Upper lobe of left lung (tissue), 6 donors: Measurements from ENCODE around the gene CCDC190. TPM values are rescaled to one million over a fixed set of nuclear protein-coding genes. Genes with fewer than 3 reads are reported as not detected.
"Not testable (repeated sequence)": the region's sequence is repeated elsewhere in the genome, so short reads cannot be mapped to it uniquely, and the experiment has no call there.

Experiments
- ATAC-seq, 2 donors: fragments of 200-7000 bp; cut with Tn5 transposase; one replicate each; pipeline ENCODE4 v1.9.1; 2022; ENCODE audit warnings: mild to moderate bottlenecking in 2 of 2, moderate library complexity in 2 of 2; ENCODE audit not compliant: low FRiP score in 2 of 2
- DNase-seq, 2 donors: peaks; one replicate each; pipeline ENCODE4 v3.0.0-alpha.2; 2019 to 2020
- H3K27ac ChIP-seq, 4 donors: fragments of 200-600 bp; sonication (generic); one replicate each; pipeline ENCODE4 v1.5.1; 2016 to 2019
- H3K27me3 ChIP-seq, 4 donors: fragments of 200-600 bp; sonication (generic); one replicate each; pipeline ENCODE4 v1.5.1; 2017 to 2019
- H3K36me3 ChIP-seq, 4 donors: fragments of 200-600 bp; sonication (generic); one replicate each; pipeline ENCODE4 v1.5.1; 2016 to 2019
- H3K4me1 ChIP-seq, 4 donors: fragments of 200-600 bp; sonication (generic); one replicate each; pipeline ENCODE4 v1.5.1; 2018 to 2019
- H3K4me3 ChIP-seq, 4 donors: fragments of 200-600 bp; sonication (generic); one replicate each; pipeline ENCODE4 v1.5.1; 2017 to 2019; ENCODE audit warnings: mild to moderate bottlenecking in 2 of 4, moderate library complexity in 1 of 4
- H3K9me3 ChIP-seq, 4 donors: fragments of 200-600 bp; sonication (generic); one replicate each; pipeline ENCODE4 v1.5.1; 2018 to 2019
- CTCF ChIP-seq, 6 experiments: fragments of 450-650 bp in 4 of 6; fragments of 200-600 bp in 2 of 6; sonication (generic) in 2 of 6; IDR thresholded peaks; one replicate each; pipeline ENCODE4 v1.5.1; 2016 to 2019; ENCODE audit warnings: antibody characterized with exemption in 6 of 6
- EP300 ChIP-seq, 4 donors: sonication (generic); formaldehyde crosslinking; IDR thresholded peaks; one replicate each; pipeline ENCODE4 v1.5.1; 2017; ENCODE audit warnings: antibody characterized with exemption in 4 of 4, control low read depth in 2 of 4
- POLR2A ChIP-seq, 4 donors: fragments of 450-650 bp; IDR thresholded peaks; one replicate each; pipeline ENCODE4 v1.5.1; 2016 to 2017; ENCODE audit warnings: antibody characterized with exemption in 4 of 4, mild to moderate bottlenecking in 2 of 4
- POLR2AphosphoS5 ChIP-seq, 2 donors: sonication (generic); formaldehyde crosslinking; IDR thresholded peaks; one replicate each; pipeline ENCODE4 v1.5.1; 2017; ENCODE audit warnings: antibody characterized with exemption in 2 of 2
- WGBS, 2 donors: methylation state at CpG; one replicate each; pipeline ENCODE4 v1.1.5; 2017 to 2018; 5-methylcytosine and 5-hydroxymethylcytosine counted together
- total RNA-seq, 6 donors: library from RNA; depleted of rRNA in 4 of 6; stranded (reverse); fragments of >200 nt in 4 of 6; gene quantifications; one replicate each; pipeline versions ENCODE4 v1.1.0 to v1.2.1, GENCODE V29; 2016 to 2021
- donor health status: DM: no; HTN: no; CAD: no; lungs with moderate emphysema.
- donor health status: DM: no; HTN: yes; CAD: no; lungs with severe emphysema.

CCDC190 gene
- total RNA-seq, 6 donors from 2014 or later = 0.76 to 48.0 (median 1.5) TPM; not detected in 1

- H3K9me3 ChIP-seq = no peaks in the 10 kb centered on the region
These were observed 31.7 kb downstream of the CCDC190 start for GRCh38 chr1:162829268-162829667.

GRCh38 chr1:162823771-162824525 lies 37.0 kb downstream of the CCDC190 start:
- no peaks in the 10 kb centered on the region for H3K9me3 ChIP-seq
- peaks cover 0 to 9% (median 3%) of the 10 kb centered on the region in 4 donors for H3K27me3 ChIP-seq
- peaks cover 0 to 10% (median 8%) of the 10 kb centered on the region in 4 donors for H3K4me1 ChIP-seq
- ATAC-seq (no peak), DNase-seq (no peak)
- TF ChIP-seq CTCF (IDR thresholded peaks at IDR 0.05) = no peak
- no peak for TF ChIP-seq POLR2AphosphoS5 (IDR thresholded peaks at IDR 0.05)
- H3K27ac ChIP-seq = no peak overlapping the region
- WGBS, 2 donors = 60 to 63% methylated on average over 2 of the region's 2 CpGs
- no peaks in the 10 kb centered on the region for H3K36me3 ChIP-seq
- no peak overlapping the region for H3K4me3 ChIP-seq

More at GRCh38 chr1:162829268-162829667, 31.7 kb downstream of the CCDC190 start:
- TF ChIP-seq EP300 (IDR thresholded peaks at IDR 0.05) (no peak), POLR2A (IDR thresholded peaks at IDR 0.05) (no peak), CTCF (IDR thresholded peaks at IDR 0.05) (no peak), POLR2AphosphoS5 (IDR thresholded peaks at IDR 0.05) (no peak)
- no peaks in the 10 kb centered on the region for H3K36me3 ChIP-seq
- WGBS, 2 donors = 93 to 100% methylated on average over 1 of the region's 1 CpG
- no peak overlapping the region for H3K27ac ChIP-seq
- no peak overlapping the region for H3K4me3 ChIP-seq
- no peak for DNase-seq
- no peaks in the 10 kb centered on the region for H3K4me1 ChIP-seq
- H3K27me3 ChIP-seq = no peaks in the 10 kb centered on the region
- no peak for ATAC-seq

GRCh38 chr1:162823231-162823630 lies 37.7 kb downstream of the CCDC190 start:
- Histone ChIP-seq H3K36me3 (no peaks in the 10 kb centered on the region), H3K27ac (no peak overlapping the region), H3K4me1 (peaks cover 0 to 10% (median 8%) of the 10 kb centered on the region in 4 donors), H3K4me3 (no peak overlapping the region), H3K9me3 (no peaks in the 10 kb centered on the region), H3K27me3 (peaks cover 0 to 9% (median 3%) of the 10 kb centered on the region in 4 donors)
- DNase-seq (no peak), ATAC-seq (no peak)
- 80 to 85% methylated on average over 3 of the region's 3 CpGs for WGBS, 2 donors
- no peak for TF ChIP-seq POLR2AphosphoS5 (IDR thresholded peaks at IDR 0.05)
- no peak for TF ChIP-seq EP300 (IDR thresholded peaks at IDR 0.05)
- TF ChIP-seq POLR2A (IDR thresholded peaks at IDR 0.05) = no peak
- TF ChIP-seq CTCF (IDR thresholded peaks at IDR 0.05) = no peak

DNA sequence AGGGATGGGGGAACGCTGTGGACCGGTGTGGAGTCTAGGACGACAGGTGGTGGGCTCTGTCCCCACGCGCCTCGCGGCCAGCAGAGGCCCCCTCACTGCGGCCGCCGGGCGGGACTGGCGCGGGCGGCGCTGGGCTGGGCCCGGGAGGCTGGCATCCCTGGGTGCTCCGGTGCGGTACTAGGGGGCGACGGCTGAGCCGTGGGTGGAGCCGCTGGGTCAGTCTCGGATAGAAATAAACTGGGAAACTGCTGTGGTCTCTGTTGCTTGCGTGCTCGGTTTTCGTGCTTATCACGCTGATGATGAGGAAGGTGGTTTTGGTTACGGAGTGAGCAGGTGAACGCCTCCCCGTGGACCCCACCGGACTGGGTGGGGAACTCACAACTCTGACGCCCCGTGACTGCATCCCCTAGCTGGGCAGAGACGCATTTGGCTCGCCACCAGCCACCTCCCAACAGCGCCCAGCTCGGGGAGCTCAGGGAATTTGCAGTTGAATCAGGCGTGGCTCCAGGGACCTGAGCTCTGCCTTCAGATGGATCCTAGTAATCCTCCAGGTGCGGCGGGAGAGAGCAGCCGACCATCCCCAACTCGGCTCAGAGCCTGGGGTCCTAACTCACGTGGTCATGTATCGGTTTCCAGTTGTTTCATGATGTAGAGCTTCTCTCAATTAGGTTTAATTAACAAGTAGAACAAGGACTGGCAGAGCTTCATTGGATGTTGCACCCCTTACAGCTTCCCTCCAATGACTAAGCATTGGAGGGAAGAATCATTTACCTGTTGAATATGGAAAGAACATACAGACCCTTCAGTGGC lies 38.4 kb downstream of the CCDC190 start:
- TF ChIP-seq EP300 (IDR thresholded peaks at IDR 0.05) = no peak
- no peak for TF ChIP-seq POLR2A (IDR thresholded peaks at IDR 0.05)
- TF ChIP-seq POLR2AphosphoS5 (IDR thresholded peaks at IDR 0.05) = no peak
- TF ChIP-seq CTCF (IDR thresholded peaks at IDR 0.05) = no peak
- Histone ChIP-seq H3K9me3 (no peaks in the 10 kb centered on the region), H3K27me3 (peaks cover 0 to 9% (median 3%) of the 10 kb centered on the region in 4 donors), H3K36me3 (no peaks in the 10 kb centered on the region), H3K4me1 (peaks cover 0 to 10% (median 8%) of the 10 kb centered on the region in 4 donors), H3K4me3 (peak overlapping the region in 3 of 4 donors; percentile 18 to 33 (median 26)), H3K27ac (peak overlapping the region in 1 of 4 donors; percentile 16)
- WGBS, 2 donors = 9 to 10% methylated on average over 13 to 34 of the region's 44 CpGs
- DNase-seq = peak; percentile 22 to 81
- ATAC-seq = peak; percentile 48 to 51

DNA sequence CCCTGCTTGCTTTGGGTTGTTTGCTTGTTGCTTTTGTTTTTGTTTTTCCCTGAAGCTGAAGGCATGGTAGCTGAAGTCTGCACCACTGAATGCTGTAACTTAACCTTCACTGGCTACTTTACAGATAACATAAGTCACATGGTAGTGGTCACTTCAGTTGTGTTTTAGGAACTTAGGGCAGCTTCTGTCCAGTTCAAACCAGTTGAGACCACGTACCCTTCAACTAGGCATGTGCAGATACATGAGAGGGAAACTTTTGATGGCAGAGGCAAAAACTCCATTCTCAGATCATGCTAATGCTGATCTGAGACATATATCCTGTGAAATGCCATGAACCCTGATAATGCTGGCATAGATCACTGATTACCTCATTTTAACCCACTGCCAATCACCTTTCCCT lies 42.3 kb downstream of the CCDC190 start:
- not testable (repeated sequence) for ATAC-seq, H3K27ac ChIP-seq, H3K36me3 ChIP-seq, H3K4me1 ChIP-seq, DNase-seq, H3K4me3 ChIP-seq, H3K9me3 ChIP-seq, H3K27me3 ChIP-seq
- 95 to 100% methylated on average over 1 of the region's 1 CpG for WGBS, 2 donors

- ATAC-seq, H3K36me3 ChIP-seq, H3K27me3 ChIP-seq, DNase-seq, H3K4me3 ChIP-seq, H3K27ac ChIP-seq, H3K9me3 ChIP-seq, H3K4me1 ChIP-seq: not testable (repeated sequence)
- 85 to 91% methylated on average over 2 of the region's 2 CpGs for WGBS, 2 donors
These were observed 42.8 kb downstream of the CCDC190 start for GRCh38 chr1:162818136-162818535.

DNA sequence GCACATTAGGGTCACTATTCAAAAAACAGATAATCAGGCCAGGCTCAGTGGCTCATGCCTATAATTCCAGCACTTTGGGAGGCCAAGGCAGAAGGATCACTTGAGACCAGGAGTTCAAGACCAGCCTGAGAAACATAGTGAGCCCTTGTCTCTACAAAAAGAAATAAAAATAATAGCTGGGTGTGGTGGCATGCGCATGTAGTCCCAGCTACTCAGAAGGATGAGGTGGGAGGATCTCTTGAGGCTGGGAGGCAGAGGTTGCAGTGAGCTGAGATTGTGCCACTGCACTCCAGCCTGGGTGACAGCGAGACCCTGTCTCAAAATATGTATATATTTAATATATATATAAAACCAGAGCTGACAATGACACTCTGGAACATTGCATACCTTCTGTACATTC lies 48.6 kb downstream of the CCDC190 start:
- not testable (repeated sequence) for H3K4me3 ChIP-seq, H3K9me3 ChIP-seq, DNase-seq, H3K4me1 ChIP-seq, ATAC-seq, H3K27ac ChIP-seq, H3K27me3 ChIP-seq
- WGBS, 2 donors = 100% methylated on average over 2 of the region's 2 CpGs
- H3K36me3 ChIP-seq = peaks cover 0 to 11% (median 4%) of the 10 kb centered on the region in 4 donors

GRCh38 chr1:162807503-162807902 lies 53.5 kb downstream of the CCDC190 start:
- H3K4me3 ChIP-seq, H3K27ac ChIP-seq, DNase-seq, H3K4me1 ChIP-seq, H3K9me3 ChIP-seq, ATAC-seq, H3K27me3 ChIP-seq: not testable (repeated sequence)
- peaks cover 4 to 43% (median 13%) of the 10 kb centered on the region in 4 donors for H3K36me3 ChIP-seq
- WGBS, 2 donors = 91 to 100% methylated on average over 2 of the region's 2 CpGs
